WTC11 (cell line): ENCODE data around the gene AOC3. TPM values are rescaled to one million over a fixed set of nuclear protein-coding genes. Genes with fewer than 3 reads are reported as not detected.

ENCODE experiments used
- ATAC-seq: fragments of 200-7000 bp; cut with Tn5 transposase; 2 replicates; pipeline ENCODE4 v1.10.0; 2021; ENCODE audit warnings: mild to moderate bottlenecking, moderate library complexity
- CTCF ChIA-PET: fragments of 300-600 bp; sonication (Branson Sonifier 250); formaldehyde crosslinking; loops from one replicate; lab custom pipeline; 2021; ENCODE audit warnings: antibody characterized with exemption; lab: Charles Lee
- POLR2A ChIA-PET: fragments of 350-600 bp; sonication (Branson Sonifier 250); formaldehyde crosslinking; loops from one replicate; lab custom pipeline; 2021; ENCODE audit warnings: antibody characterized with exemption; lab: Charles Lee
- DNase-seq: peaks from one replicate; pipeline ENCODE4 v3.0.0; 2021; ENCODE audit warnings: low spot score
- H3K27ac Mint-ChIP-seq: 2 replicates; pipeline ENCODE4 v1.8.0; 2021; ENCODE audit warnings: mixed read lengths
- H3K27me3 Mint-ChIP-seq: 2 replicates; pipeline ENCODE4 v1.8.0; 2021; ENCODE audit warnings: low read depth, mild to moderate bottlenecking, moderate library complexity, mixed read lengths
- H3K36me3 Mint-ChIP-seq: 2 replicates; pipeline ENCODE4 v1.8.0; 2021; ENCODE audit warnings: mixed read lengths
- H3K4me1 Mint-ChIP-seq: 2 replicates; pipeline ENCODE4 v1.8.0; 2022; ENCODE audit warnings: mixed read lengths
- H3K4me3 Mint-ChIP-seq: 2 replicates; pipeline ENCODE4 v1.8.0; 2021; ENCODE audit warnings: mild to moderate bottlenecking, moderate library complexity, mixed read lengths
- H3K9me3 Mint-ChIP-seq: 2 replicates; pipeline ENCODE4 v1.8.0; 2021; ENCODE audit warnings: mixed read lengths
- ATF3 ChIP-seq: sonication (generic); formaldehyde crosslinking; conservative IDR thresholded peaks from 2 replicates; pipeline ENCODE4 v1.8.1; 2022; ENCODE audit warnings: mild to moderate bottlenecking, missing genetic modification reagents
- CDX4 ChIP-seq: fragments of 250-450 bp; sonication (Bioruptor Pico); IDR thresholded peaks from 2 replicates; pipeline ENCODE4 v1.9.0; 2021; ENCODE audit warnings: moderate library complexity, mild to moderate bottlenecking, inconsistent platforms, borderline replicate concordance
- ESRRA ChIP-seq: sonication (generic); formaldehyde crosslinking; IDR thresholded peaks from 2 replicates; pipeline ENCODE4 v1.8.1; 2022; ENCODE audit warnings: mild to moderate bottlenecking, missing genetic modification reagents, borderline replicate concordance
- FOXP1 ChIP-seq: sonication (generic); formaldehyde crosslinking; IDR thresholded peaks from 2 replicates; pipeline ENCODE4 v1.8.0; 2022; ENCODE audit warnings: missing genetic modification reagents, mild to moderate bottlenecking, moderate library complexity, borderline replicate concordance
- FOXP4 ChIP-seq: sonication (generic); formaldehyde crosslinking; IDR thresholded peaks from 2 replicates; pipeline ENCODE4 v1.8.0; 2022; ENCODE audit warnings: mild to moderate bottlenecking, missing genetic modification reagents
- GABPB1 ChIP-seq: sonication (generic); formaldehyde crosslinking; IDR thresholded peaks from 2 replicates; pipeline ENCODE4 v1.8.1; 2023; ENCODE audit warnings: mild to moderate bottlenecking, missing genetic modification reagents
- HMGXB4 ChIP-seq: sonication (generic); formaldehyde crosslinking; IDR thresholded peaks from 2 replicates; pipeline ENCODE4 v1.8.1; 2023; ENCODE audit warnings: mild to moderate bottlenecking, moderate library complexity, missing genetic modification reagents
- JUN ChIP-seq: sonication (generic); formaldehyde crosslinking; IDR thresholded peaks from 2 replicates; pipeline ENCODE4 v1.8.0; 2023; ENCODE audit warnings: mild to moderate bottlenecking, missing genetic modification reagents
- MYBL2 ChIP-seq: sonication (generic); formaldehyde crosslinking; IDR thresholded peaks from 2 replicates; pipeline ENCODE4 v1.8.1; 2023; ENCODE audit warnings: mild to moderate bottlenecking, moderate library complexity, missing genetic modification reagents
- NR1H2 ChIP-seq: sonication (generic); formaldehyde crosslinking; IDR thresholded peaks from 2 replicates; pipeline ENCODE4 v1.9.0; 2021; ENCODE audit warnings: mild to moderate bottlenecking, moderate library complexity, missing genetic modification reagents
- PREB ChIP-seq: sonication (generic); formaldehyde crosslinking; IDR thresholded peaks from 2 replicates; pipeline ENCODE4 v1.8.1; 2022; ENCODE audit warnings: mild to moderate bottlenecking, missing genetic modification reagents, moderate library complexity, borderline replicate concordance
- RORB ChIP-seq: fragments of 250-450 bp; sonication (Bioruptor Pico); IDR thresholded peaks from 2 replicates; pipeline ENCODE4 v1.9.0; 2021; ENCODE audit warnings: mild to moderate bottlenecking
- SOX15 ChIP-seq: fragments of 250-450 bp; sonication (Bioruptor Pico); IDR thresholded peaks from 2 replicates; pipeline ENCODE4 v1.9.0; 2021; ENCODE audit warnings: mild to moderate bottlenecking
- TCF7 ChIP-seq: sonication (generic); formaldehyde crosslinking; IDR thresholded peaks from 2 replicates; pipeline ENCODE4 v1.8.0; 2022; ENCODE audit warnings: mild to moderate bottlenecking, low read depth, missing genetic modification reagents, moderate library complexity
- TP53 ChIP-seq: sonication (generic); formaldehyde crosslinking; IDR thresholded peaks from 2 replicates; pipeline ENCODE4 v1.8.1; 2023; ENCODE audit warnings: mild to moderate bottlenecking, missing genetic modification reagents
- ZBTB43 ChIP-seq: sonication (generic); formaldehyde crosslinking; IDR thresholded peaks from 2 replicates; pipeline ENCODE4 v1.8.1; 2023; ENCODE audit warnings: mild to moderate bottlenecking, missing genetic modification reagents
- total RNA-seq: library from RNA; stranded (reverse); gene quantifications from 3 replicates; pipeline ENCODE4 v1.2.3, GENCODE V29; 2021
- TF ChIP-seq, protein P1 (sequence below): sonication (generic); formaldehyde crosslinking; IDR thresholded peaks from 2 replicates; pipeline ENCODE4 v1.8.0; 2022; ENCODE audit warnings: mild to moderate bottlenecking, missing genetic modification reagents
- TF ChIP-seq, protein P2 (sequence below): sonication (generic); formaldehyde crosslinking; IDR thresholded peaks from 2 replicates; pipeline ENCODE4 v1.8.1; 2023; ENCODE audit warnings: mild to moderate bottlenecking, missing genetic modification reagents, borderline replicate concordance
- TF ChIP-seq, protein P3 (sequence below): fragments of 250-450 bp; sonication (Bioruptor Pico); IDR thresholded peaks from 2 replicates; pipeline ENCODE4 v1.9.0; 2021; ENCODE audit warnings: mild to moderate bottlenecking

Gene AOC3
- total RNA-seq, 1 experiment from 2014 or later: 7.6 TPM

- Mint-ChIP-seq H3K27me3 (no peaks in the 10 kb centered on the region), H3K27ac (no peak overlapping the region), H3K36me3 (peaks cover 35% of the 10 kb centered on the region), H3K4me3 (no peak overlapping the region), H3K9me3 (no peaks in the 10 kb centered on the region), H3K4me1 (no peaks in the 10 kb centered on the region; the same call in 1 of the 2 replicates)
- DNase-seq (no peak), ATAC-seq (no peak)
- TF ChIP-seq ESRRA (CRISPR knock-in tag): no peak
- TF ChIP-seq GABPB1 (CRISPR knock-in tag): 0 out of 2 replicates have a peak, but pooled peaks have one; percentile 13
- ChIA-PET POLR2A (no interaction called here), CTCF (interaction anchor here (0.7 to 1.6 kb wide), 2 partner anchors 82 to 151 kb away, joined by 3 to 4 read pairs; partner anchors contain the start of gene RPL27)
These were observed 4.3 kb upstream of the AOC3 start for GRCh38 chr17:42846594-42847280.

- H3K9me3 Mint-ChIP-seq: no peaks in the 10 kb centered on the region
- ATAC-seq (no peak), DNase-seq (no peak)
- H3K4me1 Mint-ChIP-seq: no peaks in the 10 kb centered on the region; the same call in 1 of the 2 replicates
- H3K36me3 Mint-ChIP-seq: peaks cover 23% of the 10 kb centered on the region
- H3K4me3 Mint-ChIP-seq: no peak overlapping the region
- no peaks in the 10 kb centered on the region for H3K27me3 Mint-ChIP-seq
- no peak overlapping the region for H3K27ac Mint-ChIP-seq
- ChIA-PET POLR2A (interaction anchor here (0.6 kb wide), 2 partner anchors 86 to 252 kb away, joined by 3 read pairs; no protein-coding TSS in a partner anchor), CTCF (interaction anchor here (0.6 to 3.3 kb wide), 5 partner anchors 24 to 212 kb away, joined by 3 to 19 read pairs (median 5); partner anchors contain the start of genes BECN1 and RPL27)
- TF ChIP-seq JUN (CRISPR knock-in tag): no peak
- TF ChIP-seq, protein P1, sequence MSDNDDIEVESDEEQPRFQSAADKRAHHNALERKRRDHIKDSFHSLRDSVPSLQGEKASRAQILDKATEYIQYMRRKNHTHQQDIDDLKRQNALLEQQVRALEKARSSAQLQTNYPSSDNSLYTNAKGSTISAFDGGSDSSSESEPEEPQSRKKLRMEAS: no peak
- TF ChIP-seq ATF3 (CRISPR knock-in tag): no peak
- TF ChIP-seq CDX4 (CRISPR knock-in tag): no peak
- no peak for TF ChIP-seq MYBL2 (CRISPR knock-in tag)
- no peak for TF ChIP-seq HMGXB4 (CRISPR knock-in tag)
- TF ChIP-seq NR1H2: no peak
- no peak for TF ChIP-seq RORB (CRISPR knock-in tag)
- TF ChIP-seq SOX15 (CRISPR knock-in tag): no peak
- no peak for TF ChIP-seq TCF7 (CRISPR knock-in tag)
- TF ChIP-seq, protein P2, sequence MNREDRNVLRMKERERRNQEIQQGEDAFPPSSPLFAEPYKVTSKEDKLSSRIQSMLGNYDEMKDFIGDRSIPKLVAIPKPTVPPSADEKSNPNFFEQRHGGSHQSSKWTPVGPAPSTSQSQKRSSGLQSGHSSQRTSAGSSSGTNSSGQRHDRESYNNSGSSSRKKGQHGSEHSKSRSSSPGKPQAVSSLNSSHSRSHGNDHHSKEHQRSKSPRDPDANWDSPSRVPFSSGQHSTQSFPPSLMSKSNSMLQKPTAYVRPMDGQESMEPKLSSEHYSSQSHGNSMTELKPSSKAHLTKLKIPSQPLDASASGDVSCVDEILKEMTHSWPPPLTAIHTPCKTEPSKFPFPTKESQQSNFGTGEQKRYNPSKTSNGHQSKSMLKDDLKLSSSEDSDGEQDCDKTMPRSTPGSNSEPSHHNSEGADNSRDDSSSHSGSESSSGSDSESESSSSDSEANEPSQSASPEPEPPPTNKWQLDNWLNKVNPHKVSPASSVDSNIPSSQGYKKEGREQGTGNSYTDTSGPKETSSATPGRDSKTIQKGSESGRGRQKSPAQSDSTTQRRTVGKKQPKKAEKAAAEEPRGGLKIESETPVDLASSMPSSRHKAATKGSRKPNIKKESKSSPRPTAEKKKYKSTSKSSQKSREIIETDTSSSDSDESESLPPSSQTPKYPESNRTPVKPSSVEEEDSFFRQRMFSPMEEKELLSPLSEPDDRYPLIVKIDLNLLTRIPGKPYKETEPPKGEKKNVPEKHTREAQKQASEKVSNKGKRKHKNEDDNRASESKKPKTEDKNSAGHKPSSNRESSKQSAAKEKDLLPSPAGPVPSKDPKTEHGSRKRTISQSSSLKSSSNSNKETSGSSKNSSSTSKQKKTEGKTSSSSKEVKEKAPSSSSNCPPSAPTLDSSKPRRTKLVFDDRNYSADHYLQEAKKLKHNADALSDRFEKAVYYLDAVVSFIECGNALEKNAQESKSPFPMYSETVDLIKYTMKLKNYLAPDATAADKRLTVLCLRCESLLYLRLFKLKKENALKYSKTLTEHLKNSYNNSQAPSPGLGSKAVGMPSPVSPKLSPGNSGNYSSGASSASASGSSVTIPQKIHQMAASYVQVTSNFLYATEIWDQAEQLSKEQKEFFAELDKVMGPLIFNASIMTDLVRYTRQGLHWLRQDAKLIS: no peak
- TF ChIP-seq PREB: no peak
- TF ChIP-seq TP53 (CRISPR knock-in tag): no peak
- TF ChIP-seq, protein P3, sequence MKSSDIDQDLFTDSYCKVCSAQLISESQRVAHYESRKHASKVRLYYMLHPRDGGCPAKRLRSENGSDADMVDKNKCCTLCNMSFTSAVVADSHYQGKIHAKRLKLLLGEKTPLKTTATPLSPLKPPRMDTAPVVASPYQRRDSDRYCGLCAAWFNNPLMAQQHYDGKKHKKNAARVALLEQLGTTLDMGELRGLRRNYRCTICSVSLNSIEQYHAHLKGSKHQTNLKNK (CRISPR knock-in tag): no peak
- TF ChIP-seq FOXP4 (CRISPR knock-in tag): no peak
- no peak for TF ChIP-seq ZBTB43 (CRISPR knock-in tag)
- TF ChIP-seq FOXP1 (CRISPR knock-in tag): no peak
These were observed 2.9 kb upstream of the AOC3 start for GRCh38 chr17:42848093-42848492.
